SK-N-SH (cell line): ENCODE data around the gene FAH. TPM values are rescaled to one million over a fixed set of nuclear protein-coding genes. Genes with fewer than 3 reads are reported as not detected.

Experiments
- CTCF ChIA-PET: fragments of 300-600, 350-600 bp; formaldehyde crosslinking; extraction: SDS; loops from one replicate; lab custom pipeline; 2021; lab: Yijun Ruan, JAX
- POLR2A ChIA-PET: fragments of 350-600 bp; sonication (Branson Sonifier 250); formaldehyde crosslinking; extraction: SDS; loops from one replicate; lab custom pipeline; 2020; ENCODE audit warnings: antibody characterized with exemption, inconsistent platforms; lab: Yijun Ruan, JAX
- DNase-seq: peaks from one replicate; pipeline ENCODE4 v3.0.0; 2012
- H2AFZ ChIP-seq: fragments of 200-600 bp; sonication (generic); 2 replicates; pipeline ENCODE4 v1.8.1; 2016; ENCODE audit warnings: antibody characterized with exemption, mild to moderate bottlenecking, low read depth
- H3F3A ChIP-seq: fragments of 200-600 bp; sonication (generic); replicated peaks from 2 replicates; pipeline ENCODE3; 2016; ENCODE audit warnings: antibody characterized with exemption, mild to moderate bottlenecking; ENCODE audit not compliant: insufficient read depth
- H3K27ac ChIP-seq, 2 experiments: fragments of 200-500 bp in 1 of 2; fragments of 200-600 bp in 1 of 2; sonication (Bioruptor generic) in 1 of 2; sonication (generic), shearing (Covaris generic) in 1 of 2; 2 replicates each; pipeline versions ENCODE4 v1.5.1 to v1.6.1; 2014 to 2016; ENCODE audit warnings: low read depth in 2 of 2, inconsistent platforms in 1 of 2, low read length in 1 of 2, mild to moderate bottlenecking in 1 of 2, mixed read lengths in 1 of 2
- H3K27me3 ChIP-seq: fragments of 200-600 bp; sonication (generic), shearing (Covaris generic); 2 replicates; pipeline ENCODE4 v1.6.1; 2016; ENCODE audit warnings: mixed run types; ENCODE audit not compliant: insufficient read depth
- H3K36me3 ChIP-seq, 2 experiments: fragments of 200-500 bp in 1 of 2; fragments of 200-600 bp in 1 of 2; sonication (Bioruptor generic) in 1 of 2; sonication (generic) in 1 of 2; replicated peaks in 1 of 2; 2 replicates each; pipeline versions ENCODE3 to v1.5.1; 2014 to 2016; ENCODE audit warnings: low read length in 1 of 2, mild to moderate bottlenecking in 1 of 2; ENCODE audit not compliant: insufficient read depth in 2 of 2, control insufficient read depth in 1 of 2
- H3K4me1 ChIP-seq, 2 experiments: fragments of 200-500 bp in 1 of 2; fragments of 200-600 bp in 1 of 2; sonication (Bioruptor generic) in 1 of 2; sonication (generic), shearing (Covaris generic) in 1 of 2; 2 replicates each; pipeline versions ENCODE4 v1.5.1 to v1.6.1; 2014 to 2016; ENCODE audit warnings: low read depth in 1 of 2, low read length in 1 of 2, mixed run types in 1 of 2; ENCODE audit not compliant: insufficient read depth in 2 of 2, control insufficient read depth in 1 of 2
- H3K4me2 ChIP-seq: fragments of 200-600 bp; sonication (generic), shearing (Covaris generic); 2 replicates; pipeline ENCODE4 v1.6.1; 2017; ENCODE audit warnings: mixed run types
- H3K4me3 ChIP-seq, 2 experiments: fragments of 200-500 bp in 1 of 2; fragments of 200-600 bp in 1 of 2; sonication (Bioruptor generic) in 1 of 2; sonication (generic), shearing (Covaris generic) in 1 of 2; 2 replicates each; pipeline versions ENCODE4 v1.5.1 to v1.8.1; 2014 to 2016; ENCODE audit warnings: low read depth in 2 of 2, inconsistent platforms in 1 of 2, low read length in 1 of 2, mild to moderate bottlenecking in 1 of 2, mixed read lengths in 1 of 2, moderate library complexity in 1 of 2
- H3K79me2 ChIP-seq: fragments of 200-600 bp; sonication (generic); 2 replicates; pipeline ENCODE4 v1.8.1; 2017; ENCODE audit warnings: mild to moderate bottlenecking; ENCODE audit not compliant: insufficient read depth
- H3K9ac ChIP-seq: fragments of 200-600 bp; sonication (generic); 2 replicates; pipeline ENCODE4 v1.6.1; 2017; ENCODE audit warnings: mixed run types
- H3K9me2 ChIP-seq: fragments of 200-600 bp; sonication (generic); 2 replicates; pipeline ENCODE4 v1.6.1; 2017; ENCODE audit warnings: mixed run types
- H3K9me3 ChIP-seq: fragments of 200-600 bp; sonication (generic); 2 replicates; pipeline ENCODE4 v1.6.1; 2017; ENCODE audit warnings: mixed run types, mild to moderate bottlenecking, moderate library complexity
- H4K20me1 ChIP-seq: fragments of 200-600 bp; sonication (generic); 2 replicates; pipeline ENCODE4 v1.6.1; 2017; ENCODE audit warnings: mild to moderate bottlenecking, mixed run types; ENCODE audit not compliant: insufficient read depth
- CHD2 ChIP-seq: fragments of 150-350 bp; IDR thresholded peaks from 2 replicates; pipeline ENCODE4 v1.6.1; 2018; ENCODE audit warnings: low read length; ENCODE audit not compliant: partially characterized antibody
- EP300 ChIP-seq, 2 experiments: IDR thresholded peaks; 2 replicates each; pipeline versions ENCODE4 v1.4.0 to v1.6.1; 2012; ENCODE audit warnings: borderline replicate concordance in 1 of 2, low read depth in 1 of 2, low read length in 1 of 2
- EZH2phosphoT487 ChIP-seq: fragments of 200-600 bp; sonication (generic); IDR thresholded peaks from 2 replicates; pipeline ENCODE4 v1.6.1; 2017; ENCODE audit warnings: low read depth, mixed run types, mild to moderate bottlenecking, antibody characterized with exemption, moderate library complexity, borderline replicate concordance
- FOSL2 ChIP-seq: IDR thresholded peaks from 2 replicates; pipeline ENCODE4 v1.4.0; 2012; ENCODE audit warnings: low read depth, mild to moderate bottlenecking, moderate library complexity, borderline replicate concordance
- FOXJ3 ChIP-seq: sonication (generic); formaldehyde crosslinking; IDR thresholded peaks from 2 replicates; pipeline ENCODE4 v1.5.1; 2020; ENCODE audit warnings: mild to moderate bottlenecking, missing genetic modification reagents
- FOXM1 ChIP-seq: IDR thresholded peaks from 2 replicates; pipeline ENCODE4 v1.4.0; 2012; ENCODE audit warnings: low read depth, mild to moderate bottlenecking
- GABPA ChIP-seq: IDR thresholded peaks from 2 replicates; pipeline ENCODE4 v1.4.0; 2012; ENCODE audit warnings: low read depth, mild to moderate bottlenecking
- GATA2 ChIP-seq: sonication (generic); formaldehyde crosslinking; IDR thresholded peaks from 2 replicates; pipeline ENCODE4 v1.5.0; 2020; ENCODE audit warnings: mild to moderate bottlenecking, missing genetic modification reagents
- JUND ChIP-seq: IDR thresholded peaks from 2 replicates; pipeline ENCODE4 v1.4.0; 2012
- MAX ChIP-seq: IDR thresholded peaks from 2 replicates; pipeline ENCODE4 v1.4.0; 2012; ENCODE audit warnings: low read depth
- MEF2A ChIP-seq: IDR thresholded peaks from 2 replicates; pipeline ENCODE4 v1.4.0; 2012; ENCODE audit warnings: low read depth, borderline replicate concordance
- MXI1 ChIP-seq: IDR thresholded peaks from 2 replicates; pipeline ENCODE4 v1.6.1; 2012; ENCODE audit warnings: mild to moderate bottlenecking, low read depth, low read length, improper control_type of control experiment
- NFIC ChIP-seq: IDR thresholded peaks from 2 replicates; pipeline ENCODE4 v1.4.0; 2012; ENCODE audit warnings: borderline replicate concordance
- NRF1 ChIP-seq: IDR thresholded peaks from 2 replicates; pipeline ENCODE4 v1.6.1; 2012; ENCODE audit warnings: low read depth, mild to moderate bottlenecking, low read length
- PBX3 ChIP-seq: IDR thresholded peaks from 2 replicates; pipeline ENCODE4; 2012
- RAD21 ChIP-seq: IDR thresholded peaks from 2 replicates; pipeline ENCODE4 v1.6.1; 2012; ENCODE audit warnings: mild to moderate bottlenecking, low read length
- RCOR1 ChIP-seq: fragments of 150-350 bp; IDR thresholded peaks from 2 replicates; pipeline ENCODE4 v1.6.1; 2017; ENCODE audit warnings: antibody characterized with exemption, low read length
- RFX5 ChIP-seq: IDR thresholded peaks from 2 replicates; pipeline ENCODE4 v1.6.1; 2012; ENCODE audit warnings: mild to moderate bottlenecking, improper control_type of control experiment, low read length
- RXRA ChIP-seq: IDR thresholded peaks from 2 replicates; pipeline ENCODE4 v1.4.0; 2012; ENCODE audit warnings: low read depth, mild to moderate bottlenecking, borderline replicate concordance
- SMC3 ChIP-seq: IDR thresholded peaks from 2 replicates; pipeline ENCODE4 v1.6.1; 2012; ENCODE audit warnings: low read depth, low read length, improper control_type of control experiment
- TEAD4 ChIP-seq: IDR thresholded peaks from 2 replicates; pipeline ENCODE4 v1.4.0; 2012; ENCODE audit warnings: mild to moderate bottlenecking, borderline replicate concordance; ENCODE audit not compliant: insufficient read depth
- USF1 ChIP-seq: IDR thresholded peaks from 2 replicates; pipeline ENCODE4 v1.4.0; 2012; ENCODE audit warnings: low read depth, borderline replicate concordance
- USF2 ChIP-seq: fragments of 150-350 bp; IDR thresholded peaks from 2 replicates; pipeline ENCODE4 v1.6.1; 2017; ENCODE audit warnings: antibody characterized with exemption, low read length, low read depth, borderline replicate concordance
- ZBTB33 ChIP-seq: IDR thresholded peaks from 2 replicates; pipeline ENCODE4 v1.4.0; 2012; ENCODE audit warnings: low read depth, borderline replicate concordance
- WGBS: methylation state at CpG from one replicate; pipeline ENCODE4 v1.1.6; 2017; ENCODE audit warnings: low lambda C conversion rate; 5-methylcytosine and 5-hydroxymethylcytosine counted together
- polyA plus RNA-seq, 3 experiments: library from polyadenylated mRNA; depleted of rRNA; stranded (reverse); fragments of >200 nt; gene quantifications; 2 replicates each; pipeline ENCODE4 v1.2.3, GENCODE V29; 2012

FAH gene
- polyA plus RNA-seq, 1 of the 3 experiments (the other 2 are of a cell fraction), result 34.9 TPM

- no peak overlapping the region for H3K27ac ChIP-seq
- H3F3A ChIP-seq, result no peaks in the 10 kb centered on the region
- ChIA-PET POLR2A (no interaction called here), CTCF (no interaction called here)
- H3K4me1 ChIP-seq, result no peaks in the 10 kb centered on the region
- no peak for TF ChIP-seq GABPA
- no peak for TF ChIP-seq TEAD4
- no peak for TF ChIP-seq RFX5
- no peak for TF ChIP-seq CHD2
- no peak for TF ChIP-seq NFIC
- TF ChIP-seq RAD21, result no peak
- no peak for TF ChIP-seq RCOR1
- TF ChIP-seq EZH2phosphoT487, result no peak
- TF ChIP-seq MXI1, result no peak
- TF ChIP-seq EP300 (IDR thresholded peaks at IDR 0.05; ENCODE audit: borderline replicate concordance in 1 of 2, low read depth in 1 of 2, low read length in 1 of 2), result no peak
- TF ChIP-seq NRF1, result no peak
- TF ChIP-seq FOXM1, result no peak
- no peak for TF ChIP-seq MAX
- no peak for TF ChIP-seq RXRA
- no peak for TF ChIP-seq USF2
- TF ChIP-seq USF1, result no peak
- no peak for TF ChIP-seq FOXJ3 (CRISPR knock-in tag)
- no peak for TF ChIP-seq SMC3
- no peak for TF ChIP-seq FOSL2
- no peak overlapping the region for H3K4me2 ChIP-seq
- no peak overlapping the region for H3K9ac ChIP-seq
- no peak overlapping the region for H2AFZ ChIP-seq
- no peaks in the 10 kb centered on the region for H3K36me3 ChIP-seq
- no peaks in the 10 kb centered on the region for H3K79me2 ChIP-seq
- peaks cover 5% of the 10 kb centered on the region; the same call in 1 of the 2 replicates for H3K27me3 ChIP-seq
- H3K9me2 ChIP-seq, result no peaks in the 10 kb centered on the region
- no peak for DNase-seq
- WGBS, result 23% methylated on average over 1 of the region's 1 CpG
- H3K9me3 ChIP-seq, result no peaks in the 10 kb centered on the region
- no peak overlapping the region for H3K4me3 ChIP-seq
- no peaks in the 10 kb centered on the region for H4K20me1 ChIP-seq
Measured at GRCh38 chr15:80194186-80194585, 41.4 kb downstream of the FAH start.

- no peaks in the 10 kb centered on the region for H3K36me3 ChIP-seq
- no peaks in the 10 kb centered on the region for H3K4me1 ChIP-seq
- no peak overlapping the region for H3K9ac ChIP-seq
- peaks cover 5% of the 10 kb centered on the region; the same call in 1 of the 2 replicates for H3K27me3 ChIP-seq
- H3K9me3 ChIP-seq, result no peaks in the 10 kb centered on the region
- no peaks in the 10 kb centered on the region for H3K9me2 ChIP-seq
- H3F3A ChIP-seq, result no peaks in the 10 kb centered on the region
- H4K20me1 ChIP-seq, result no peaks in the 10 kb centered on the region
- H3K27ac ChIP-seq, result no peak overlapping the region
- CTCF ChIA-PET, result no interaction called here
- no peak overlapping the region for H3K4me2 ChIP-seq
- H3K4me3 ChIP-seq, result no peak overlapping the region
- DNase-seq, result no peak
- H2AFZ ChIP-seq, result no peak overlapping the region
- POLR2A ChIA-PET, result no interaction called here
- H3K79me2 ChIP-seq, result no peaks in the 10 kb centered on the region
- 8% methylated on average over 1 of the region's 1 CpG for WGBS
- TF ChIP-seq MEF2A, result no peak
- TF ChIP-seq ZBTB33, result no peak
- TF ChIP-seq GATA2 (CRISPR knock-in tag), result no peak
- TF ChIP-seq FOXM1, result no peak
- no peak for TF ChIP-seq JUND
- no peak for TF ChIP-seq FOXJ3 (CRISPR knock-in tag)
- no peak for TF ChIP-seq NFIC
- no peak for TF ChIP-seq NRF1
- TF ChIP-seq PBX3, result no peak
- no peak for TF ChIP-seq RFX5
- TF ChIP-seq FOSL2, result no peak
- no peak for TF ChIP-seq RXRA
- no peak for TF ChIP-seq USF1
- no peak for TF ChIP-seq MXI1
Measured at GRCh38 chr15:80194914-80195313, 42.1 kb downstream of the FAH start.
